Measurements from ENCODE around the gene PDXP.

Gene PDXP

DNA sequence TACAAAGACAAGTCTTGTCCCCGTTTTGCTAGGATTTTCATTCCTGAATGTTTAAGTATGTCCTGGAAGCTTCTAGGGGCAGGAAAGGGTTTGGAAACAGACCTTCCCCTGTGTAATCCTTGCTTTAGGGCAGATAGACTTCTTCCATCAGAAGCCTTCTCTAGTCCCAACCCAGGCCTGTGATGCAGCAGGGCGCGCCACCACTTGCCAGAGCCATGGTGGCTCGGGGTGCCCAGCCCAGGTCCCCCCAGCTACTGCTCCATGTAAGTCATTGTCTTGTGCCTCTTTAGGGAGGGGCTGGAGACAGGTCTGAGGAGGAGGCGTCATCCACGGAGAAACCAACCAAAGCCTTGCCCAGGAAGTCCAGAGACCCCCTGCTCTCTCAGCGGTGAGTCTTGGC, 31.9 kb downstream of the PDXP start (continued):
- TF ChIP-seq ZNF350 (tag by site-specific recombination; IDR thresholded peaks at IDR 0.05): no peak
- TF ChIP-seq, protein P1, sequence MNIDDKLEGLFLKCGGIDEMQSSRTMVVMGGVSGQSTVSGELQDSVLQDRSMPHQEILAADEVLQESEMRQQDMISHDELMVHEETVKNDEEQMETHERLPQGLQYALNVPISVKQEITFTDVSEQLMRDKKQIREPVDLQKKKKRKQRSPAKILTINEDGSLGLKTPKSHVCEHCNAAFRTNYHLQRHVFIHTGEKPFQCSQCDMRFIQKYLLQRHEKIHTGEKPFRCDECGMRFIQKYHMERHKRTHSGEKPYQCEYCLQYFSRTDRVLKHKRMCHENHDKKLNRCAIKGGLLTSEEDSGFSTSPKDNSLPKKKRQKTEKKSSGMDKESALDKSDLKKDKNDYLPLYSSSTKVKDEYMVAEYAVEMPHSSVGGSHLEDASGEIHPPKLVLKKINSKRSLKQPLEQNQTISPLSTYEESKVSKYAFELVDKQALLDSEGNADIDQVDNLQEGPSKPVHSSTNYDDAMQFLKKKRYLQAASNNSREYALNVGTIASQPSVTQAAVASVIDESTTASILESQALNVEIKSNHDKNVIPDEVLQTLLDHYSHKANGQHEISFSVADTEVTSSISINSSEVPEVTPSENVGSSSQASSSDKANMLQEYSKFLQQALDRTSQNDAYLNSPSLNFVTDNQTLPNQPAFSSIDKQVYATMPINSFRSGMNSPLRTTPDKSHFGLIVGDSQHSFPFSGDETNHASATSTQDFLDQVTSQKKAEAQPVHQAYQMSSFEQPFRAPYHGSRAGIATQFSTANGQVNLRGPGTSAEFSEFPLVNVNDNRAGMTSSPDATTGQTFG (tag by site-specific recombination; IDR thresholded peaks at IDR 0.05; ENCODE audit: borderline replicate concordance): no peak

GRCh38 chr22:37690901-37691504, 32.5 kb downstream of the PDXP start:
- H3K4me3 ChIP-seq (ENCODE audit: low read depth, low read length): no peak overlapping the region
- TF ChIP-seq ZBTB20 (tag by site-specific recombination; IDR thresholded peaks at IDR 0.05) (no peak), ZNF501 (tag by site-specific recombination; IDR thresholded peaks at IDR 0.05) (no peak), ZIC2 (tag by site-specific recombination; IDR thresholded peaks at IDR 0.05) (no peak), ZNF274 (IDR thresholded peaks at IDR 0.05; ENCODE audit: low read length) (no peak), ZNF274 (tag by site-specific recombination; IDR thresholded peaks at IDR 0.05; ENCODE audit: borderline replicate concordance) (no peak), ZSCAN16 (tag by site-specific recombination; IDR thresholded peaks at IDR 0.05) (no peak), ZBTB21 (tag by site-specific recombination; IDR thresholded peaks at IDR 0.05) (no peak), ZNF221 (tag by site-specific recombination; IDR thresholded peaks at IDR 0.05; ENCODE audit: borderline replicate concordance) (no peak), ZNF777 (tag by site-specific recombination; IDR thresholded peaks at IDR 0.05; ENCODE audit: borderline replicate concordance) (no peak), ZEB2 (tag by site-specific recombination; IDR thresholded peaks at IDR 0.05) (no peak), KLF8 (tag by site-specific recombination; IDR thresholded peaks at IDR 0.05) (no peak), OSR2 (tag by site-specific recombination; IDR thresholded peaks at IDR 0.05) (no peak), ZNF585B (tag by site-specific recombination; IDR thresholded peaks at IDR 0.05) (no peak), HOXC10 (CRISPR knock-in tag; IDR thresholded peaks at IDR 0.05) (no peak), PRDM10 (tag by site-specific recombination; IDR thresholded peaks at IDR 0.05) (no peak)
- TF ChIP-seq, protein P1 (tag by site-specific recombination; IDR thresholded peaks at IDR 0.05; ENCODE audit: borderline replicate concordance): no peak
- TF ChIP-seq, protein P2, sequence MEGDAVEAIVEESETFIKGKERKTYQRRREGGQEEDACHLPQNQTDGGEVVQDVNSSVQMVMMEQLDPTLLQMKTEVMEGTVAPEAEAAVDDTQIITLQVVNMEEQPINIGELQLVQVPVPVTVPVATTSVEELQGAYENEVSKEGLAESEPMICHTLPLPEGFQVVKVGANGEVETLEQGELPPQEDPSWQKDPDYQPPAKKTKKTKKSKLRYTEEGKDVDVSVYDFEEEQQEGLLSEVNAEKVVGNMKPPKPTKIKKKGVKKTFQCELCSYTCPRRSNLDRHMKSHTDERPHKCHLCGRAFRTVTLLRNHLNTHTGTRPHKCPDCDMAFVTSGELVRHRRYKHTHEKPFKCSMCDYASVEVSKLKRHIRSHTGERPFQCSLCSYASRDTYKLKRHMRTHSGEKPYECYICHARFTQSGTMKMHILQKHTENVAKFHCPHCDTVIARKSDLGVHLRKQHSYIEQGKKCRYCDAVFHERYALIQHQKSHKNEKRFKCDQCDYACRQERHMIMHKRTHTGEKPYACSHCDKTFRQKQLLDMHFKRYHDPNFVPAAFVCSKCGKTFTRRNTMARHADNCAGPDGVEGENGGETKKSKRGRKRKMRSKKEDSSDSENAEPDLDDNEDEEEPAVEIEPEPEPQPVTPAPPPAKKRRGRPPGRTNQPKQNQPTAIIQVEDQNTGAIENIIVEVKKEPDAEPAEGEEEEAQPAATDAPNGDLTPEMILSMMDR (tag by site-specific recombination; IDR thresholded peaks at IDR 0.05): no peak
- TF ChIP-seq, protein P3, sequence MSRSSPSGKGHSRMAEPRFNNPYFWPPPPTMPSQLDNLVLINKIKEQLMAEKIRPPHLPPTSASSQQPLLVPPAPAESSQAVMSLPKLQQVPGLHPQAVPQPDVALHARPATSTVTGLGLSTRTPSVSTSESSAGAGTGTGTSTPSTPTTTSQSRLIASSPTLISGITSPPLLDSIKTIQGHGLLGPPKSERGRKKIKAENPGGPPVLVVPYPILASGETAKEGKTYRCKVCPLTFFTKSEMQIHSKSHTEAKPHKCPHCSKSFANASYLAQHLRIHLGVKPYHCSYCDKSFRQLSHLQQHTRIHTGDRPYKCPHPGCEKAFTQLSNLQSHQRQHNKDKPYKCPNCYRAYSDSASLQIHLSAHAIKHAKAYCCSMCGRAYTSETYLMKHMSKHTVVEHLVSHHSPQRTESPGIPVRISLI (tag by site-specific recombination; IDR thresholded peaks at IDR 0.05): no peak
- H3K27ac ChIP-seq (ENCODE audit: extremely low read depth, low read depth, low read length): no peak overlapping the region
- peaks cover 3% of the 10 kb centered on the region; the same call in 1 of the 2 replicates for H3K4me1 ChIP-seq (ENCODE audit: control insufficient read depth, insufficient read depth, low read length)
- peaks cover 10 to 57% of the 10 kb centered on the region in 2 experiments; a peak in 2 of 3 replicates for H3K36me3 ChIP-seq (ENCODE audit: control insufficient read depth in 2 of 2, insufficient read depth in 1 of 2, low read length in 2 of 2)
- H3K9me3 ChIP-seq (ENCODE audit: control insufficient read depth, insufficient read depth, low read depth, low read length): no peaks in the 10 kb centered on the region
- ChIA-PET CTCF (interaction anchor here (1.2 kb wide), 1 partner anchor 9 kb away, joined by 3 read pairs; no protein-coding TSS in a partner anchor), POLR2A (no interaction called here)

Data from HEK293 (cell line).